HEK293T (cell line): ENCODE results near the gene COTL1.
"Not testable (repeated sequence)": the region's sequence is repeated elsewhere in the genome, so short reads cannot be mapped to it uniquely, and the experiment has no call there.

Experiments
- ELF4 ChIP-seq: fragments of 450-650 bp; IDR thresholded peaks from 2 replicates; pipeline ENCODE4 v1.6.1; 2017; ENCODE audit warnings: antibody characterized with exemption
- SP1 ChIP-seq: fragments of 450-650 bp; IDR thresholded peaks from 2 replicates; pipeline ENCODE4 v1.6.1; 2017

- TF ChIP-seq SP1, ELF4: not testable (repeated sequence)
Measured at GRCh38 chr16:84524941-84525581, 92.8 kb downstream of the COTL1 start.
